Gastroesophageal sphincter (tissue), 4 donors: ENCODE data around the gene CDH23. TPM values are rescaled to one million over a fixed set of nuclear protein-coding genes. Genes with fewer than 3 reads are reported as not detected.

Experiments
- ATAC-seq: fragments of 150-250 bp; one replicate; pipeline ENCODE4 v1.9.1; 2016; ENCODE audit warnings: mild to moderate bottlenecking, moderate library complexity
- H3K27ac ChIP-seq, 4 donors: fragments of 200-600 bp; sonication (generic) in 3 of 4; 1 replicate in 3 of 4; 2 replicates in 1 of 4; pipeline ENCODE4 v1.5.1; 2016 to 2019
- H3K27me3 ChIP-seq: fragments of 200-600 bp; sonication (generic); one replicate; pipeline ENCODE4 v1.5.1; 2019
- H3K36me3 ChIP-seq, 2 donors: fragments of 200-600 bp; sonication (generic); one replicate each; pipeline ENCODE4 v1.5.1; 2019; ENCODE audit warnings: control low read depth in 1 of 2
- H3K4me1 ChIP-seq, 3 donors: fragments of 200-600 bp; sonication (generic); 1 replicate in 2 of 3; 2 replicates in 1 of 3; pipeline ENCODE4 v1.5.1; 2016 to 2019; ENCODE audit warnings: control low read depth in 2 of 3
- H3K4me3 ChIP-seq, 2 donors: fragments of 200-600 bp; sonication (generic); one replicate each; pipeline ENCODE4 v1.5.1; 2019; ENCODE audit warnings: mild to moderate bottlenecking in 1 of 2, moderate library complexity in 1 of 2
- H3K9me3 ChIP-seq, 3 donors: fragments of 200-600 bp; sonication (generic); one replicate each; pipeline ENCODE4 v1.5.1; 2017 to 2019; ENCODE audit warnings: control low read depth in 2 of 3
- EP300 ChIP-seq: sonication (generic); formaldehyde crosslinking; IDR thresholded peaks from one replicate; pipeline ENCODE4 v1.6.1; 2017; ENCODE audit warnings: antibody characterized with exemption, mild to moderate bottlenecking
- POLR2A ChIP-seq, 2 donors: fragments of 450-650 bp; IDR thresholded peaks; one replicate each; pipeline ENCODE4 v1.6.1; 2017; ENCODE audit warnings: antibody characterized with exemption in 2 of 2, mild to moderate bottlenecking in 2 of 2, moderate library complexity in 1 of 2
- POLR2AphosphoS5 ChIP-seq: sonication (generic); formaldehyde crosslinking; IDR thresholded peaks from one replicate; pipeline ENCODE4 v1.6.1; 2017; ENCODE audit warnings: antibody characterized with exemption
- WGBS, 2 donors: methylation state at CpG; one replicate each; pipeline ENCODE4 v1.1.5; 2018; ENCODE audit warnings: low coverage in 1 of 2; 5-methylcytosine and 5-hydroxymethylcytosine counted together
- total RNA-seq, 4 donors: library from RNA; depleted of rRNA; stranded (reverse); fragments of >200 nt; gene quantifications; one replicate each; pipeline ENCODE4 v1.1.0, GENCODE V29; 2016
- TF ChIP-seq, protein P1 (sequence below), 4 experiments: fragments of 200-600 bp in 2 of 4; fragments of 450-650 bp in 2 of 4; sonication (generic) in 1 of 4; IDR thresholded peaks; one replicate each; pipeline ENCODE4 v1.5.1; 2017 to 2019; ENCODE audit warnings: antibody characterized with exemption in 4 of 4, mild to moderate bottlenecking in 2 of 4, moderate library complexity in 2 of 4

Gene CDH23
- total RNA-seq, 4 donors from 2014 or later, result 5.1 to 33.5 (median 16.2) TPM

DNA sequence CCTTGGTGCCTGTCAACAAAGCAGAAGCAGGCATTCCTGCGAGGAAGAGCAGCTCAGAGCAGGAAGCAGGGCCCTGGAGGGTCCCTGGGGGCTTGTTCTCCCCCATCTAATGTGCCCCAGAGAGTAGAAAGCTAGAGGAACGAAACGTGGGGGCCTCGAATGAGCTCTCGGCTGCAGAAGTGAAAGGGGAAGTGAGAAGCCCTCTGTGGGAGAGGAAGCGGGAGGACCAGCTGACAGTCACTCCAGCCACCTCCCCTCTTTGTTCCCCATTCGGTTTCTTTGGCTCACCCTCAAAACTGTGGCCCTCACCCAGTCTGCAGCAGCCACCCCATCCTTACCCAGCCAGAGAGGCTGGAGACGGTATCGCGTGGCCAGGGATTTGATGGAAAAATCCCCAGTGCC is 297.8 kb downstream of the CDH23 start:
- 0 to 81% methylated on average over 1 to 4 of the region's 10 CpGs for WGBS, 2 donors
- Histone ChIP-seq H3K27ac (peak overlapping the region in 2 of 4 donors; percentile 21 to 49), H3K4me3 (no peak overlapping the region), H3K4me1 (peaks cover 0 to 52% (median 0%) of the 10 kb centered on the region in 3 donors), H3K9me3 (peaks cover 0 to 7% (median 0%) of the 10 kb centered on the region in 3 donors), H3K36me3 (no peaks in the 10 kb centered on the region), H3K27me3 (no peaks in the 10 kb centered on the region)
- ATAC-seq, result peak; percentile 50
- TF ChIP-seq EP300 (no peak), POLR2AphosphoS5 (no peak), POLR2A (IDR thresholded peaks at IDR 0.05) (no peak)
- TF ChIP-seq, protein P1, sequence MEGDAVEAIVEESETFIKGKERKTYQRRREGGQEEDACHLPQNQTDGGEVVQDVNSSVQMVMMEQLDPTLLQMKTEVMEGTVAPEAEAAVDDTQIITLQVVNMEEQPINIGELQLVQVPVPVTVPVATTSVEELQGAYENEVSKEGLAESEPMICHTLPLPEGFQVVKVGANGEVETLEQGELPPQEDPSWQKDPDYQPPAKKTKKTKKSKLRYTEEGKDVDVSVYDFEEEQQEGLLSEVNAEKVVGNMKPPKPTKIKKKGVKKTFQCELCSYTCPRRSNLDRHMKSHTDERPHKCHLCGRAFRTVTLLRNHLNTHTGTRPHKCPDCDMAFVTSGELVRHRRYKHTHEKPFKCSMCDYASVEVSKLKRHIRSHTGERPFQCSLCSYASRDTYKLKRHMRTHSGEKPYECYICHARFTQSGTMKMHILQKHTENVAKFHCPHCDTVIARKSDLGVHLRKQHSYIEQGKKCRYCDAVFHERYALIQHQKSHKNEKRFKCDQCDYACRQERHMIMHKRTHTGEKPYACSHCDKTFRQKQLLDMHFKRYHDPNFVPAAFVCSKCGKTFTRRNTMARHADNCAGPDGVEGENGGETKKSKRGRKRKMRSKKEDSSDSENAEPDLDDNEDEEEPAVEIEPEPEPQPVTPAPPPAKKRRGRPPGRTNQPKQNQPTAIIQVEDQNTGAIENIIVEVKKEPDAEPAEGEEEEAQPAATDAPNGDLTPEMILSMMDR (IDR thresholded peaks at IDR 0.05), result no peak

DNA sequence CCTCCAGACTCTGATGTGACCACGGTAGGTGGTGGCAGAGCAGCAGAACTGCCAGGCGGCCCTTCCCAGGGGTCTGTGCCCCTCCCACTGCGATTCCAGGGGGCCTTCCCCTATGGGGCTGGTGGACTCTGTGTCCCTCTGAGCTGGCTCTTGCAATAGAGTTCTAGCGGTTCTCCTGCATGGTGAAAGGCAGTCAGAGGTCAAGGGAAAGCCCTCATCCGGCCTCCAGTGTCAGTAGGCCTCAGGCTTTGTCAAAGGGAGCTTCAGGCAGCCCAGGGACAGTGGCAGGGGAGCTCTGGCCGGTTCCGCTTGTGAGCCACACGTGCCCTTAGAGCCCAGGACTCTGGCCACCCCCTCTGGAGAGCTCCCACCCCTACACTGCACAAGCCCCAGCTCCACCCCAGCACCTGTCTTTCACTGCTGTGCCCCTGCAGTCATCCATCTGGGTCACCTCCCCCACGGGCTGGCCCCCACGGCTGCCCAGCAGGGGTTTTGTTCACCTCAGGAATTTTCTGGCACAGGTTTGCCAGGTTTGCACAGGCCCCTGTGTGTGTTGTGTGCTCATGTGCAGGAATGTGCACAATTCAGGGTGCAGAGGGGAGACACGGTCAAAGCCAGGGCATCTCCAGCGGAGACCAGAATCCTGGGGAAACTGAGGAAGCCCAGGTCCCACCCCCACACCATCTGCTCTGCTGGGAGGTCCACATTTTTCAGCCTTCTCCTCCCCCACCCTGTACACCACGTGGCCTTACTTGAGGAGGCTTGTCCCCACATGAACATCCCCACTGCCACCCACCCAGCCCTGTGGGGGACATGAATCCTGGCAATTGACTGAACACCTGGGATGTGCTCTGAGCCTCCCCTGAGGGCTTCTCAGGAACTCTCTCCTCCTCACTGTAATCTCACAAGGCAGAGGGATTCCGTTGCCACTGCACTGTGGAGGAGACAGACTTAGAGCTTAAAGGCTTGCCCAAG is 299.1 kb downstream of the CDH23 start:
- peaks cover 0 to 7% (median 0%) of the 10 kb centered on the region in 3 donors for H3K9me3 ChIP-seq
- ATAC-seq, result no peak
- H3K27me3 ChIP-seq, result no peaks in the 10 kb centered on the region
- H3K27ac ChIP-seq, result no peak overlapping the region
- H3K36me3 ChIP-seq, result no peaks in the 10 kb centered on the region
- H3K4me1 ChIP-seq, result peaks cover 0 to 57% (median 0%) of the 10 kb centered on the region in 3 donors
- TF ChIP-seq POLR2AphosphoS5 (no peak), POLR2A (IDR thresholded peaks at IDR 0.05) (no peak), EP300 (no peak)
- TF ChIP-seq, protein P1 (IDR thresholded peaks at IDR 0.05), result no peak
- 80 to 100% methylated on average over 1 of the region's 14 CpGs for WGBS, 2 donors
- no peak overlapping the region for H3K4me3 ChIP-seq

DNA sequence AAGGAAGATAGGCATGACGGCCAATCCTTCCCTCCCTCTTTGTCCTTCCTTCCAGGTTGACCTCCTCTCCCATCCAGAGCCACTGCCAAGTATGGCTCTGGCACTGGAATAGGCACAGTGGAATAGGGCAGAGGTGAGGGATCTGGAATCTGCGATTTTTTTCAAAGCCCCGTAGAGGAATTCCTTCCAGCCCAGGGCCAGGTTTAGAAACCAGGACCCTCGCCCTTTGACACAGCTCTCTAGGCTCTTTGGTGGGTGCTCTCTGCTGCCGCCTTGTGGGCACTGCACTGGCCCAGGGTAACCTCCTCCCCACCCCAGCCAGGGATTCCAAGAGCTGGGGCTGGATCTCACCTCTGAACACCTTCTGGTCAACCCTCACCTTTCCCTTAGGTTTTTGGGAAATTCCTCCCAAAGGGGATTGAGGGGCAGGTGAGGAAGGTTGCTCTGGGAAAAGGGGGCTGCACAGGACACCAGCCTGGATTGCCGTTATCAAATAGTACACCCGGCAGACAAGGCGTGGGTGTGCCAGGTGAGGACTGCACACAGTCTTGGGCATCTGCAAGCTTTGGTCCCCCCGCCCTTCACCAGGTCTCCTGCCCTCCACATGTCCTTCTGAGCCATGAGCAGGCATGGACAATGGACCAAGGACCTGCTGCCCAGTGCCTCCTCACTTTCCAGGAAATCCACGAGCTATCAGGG is 300.1 kb downstream of the CDH23 start:
- H3K36me3 ChIP-seq, result no peaks in the 10 kb centered on the region
- H3K27ac ChIP-seq, result no peak overlapping the region
- TF ChIP-seq, protein P1 (IDR thresholded peaks at IDR 0.05), result peak in 3 of 4 experiments; percentile 66 to 82 (median 75)
- TF ChIP-seq EP300, result no peak
- H3K4me1 ChIP-seq, result peaks cover 0 to 64% (median 0%) of the 10 kb centered on the region in 3 donors
- no peak overlapping the region for H3K4me3 ChIP-seq
- 25% methylated on average over 5 of the region's 10 CpGs; no CpG with 5 or more reads in 1 of the 2 donors for WGBS, 2 donors
- peaks cover 0 to 2% (median 0%) of the 10 kb centered on the region in 3 donors for H3K9me3 ChIP-seq
- peak; percentile 37 for ATAC-seq
- no peaks in the 10 kb centered on the region for H3K27me3 ChIP-seq

DNA sequence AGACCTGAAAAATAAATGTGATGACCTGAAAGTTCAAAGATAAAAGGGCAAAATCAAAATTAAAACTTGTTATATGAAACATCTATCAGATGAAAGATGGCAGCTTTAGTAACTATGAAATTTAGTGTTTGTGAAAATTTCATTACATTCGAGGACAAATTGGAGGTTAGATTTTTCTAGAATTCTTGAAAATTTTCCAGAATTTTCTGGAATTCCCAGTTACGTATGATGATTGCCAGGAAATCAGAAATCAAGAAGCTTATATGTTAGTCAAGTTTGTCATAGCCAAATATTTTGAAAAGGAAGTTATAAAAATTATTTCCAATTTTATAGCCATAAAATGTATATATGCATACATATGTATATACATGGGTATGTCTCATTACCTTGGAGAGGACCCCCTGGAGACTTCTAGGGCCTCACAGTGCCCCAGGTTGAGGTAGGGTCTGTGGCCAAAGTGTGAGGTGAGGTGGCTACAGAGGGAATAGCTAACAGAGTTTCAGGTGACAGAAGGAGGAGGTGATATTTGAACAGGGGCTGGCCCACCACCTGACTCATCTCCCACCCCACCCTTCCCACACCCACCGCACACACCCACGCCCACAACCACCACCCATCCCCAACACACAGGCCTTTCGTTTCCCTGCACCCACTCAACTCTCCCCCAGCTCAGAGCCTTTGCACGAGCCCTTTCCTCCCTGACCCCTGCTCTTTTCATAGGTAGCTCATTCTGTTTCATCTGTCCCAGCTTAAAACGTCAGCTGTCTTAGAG is 301.4 kb downstream of the CDH23 start:
- TF ChIP-seq POLR2A (IDR thresholded peaks at IDR 0.05) (no peak), POLR2AphosphoS5 (no peak), EP300 (no peak)
- TF ChIP-seq, protein P1 (IDR thresholded peaks at IDR 0.05), result no peak
- peaks cover 0 to 50% (median 0%) of the 10 kb centered on the region in 3 donors for H3K4me1 ChIP-seq
- no peaks in the 10 kb centered on the region for H3K9me3 ChIP-seq

More for the DNA sequence above, 301.4 kb downstream of the CDH23 start:
- Histone ChIP-seq H3K27me3 (no peaks in the 10 kb centered on the region), H3K36me3 (no peaks in the 10 kb centered on the region), H3K27ac (no peak overlapping the region), H3K4me3 (no peak overlapping the region)
- ATAC-seq, result no peak
- WGBS, 2 donors, result 55 to 57% methylated on average over 2 to 4 of the region's 7 CpGs
